Suppressor macrophage treated with lipopolysaccharide for 1 hour (primary cell): Measurements from ENCODE around the gene SCN9A.

Experiments
- DNase-seq, 3 donors: peaks; one replicate each; pipeline ENCODE4 v3.0.0-alpha.2; 2020 to 2022

SCN9A gene

GRCh38 chr2:166375736-166376487, at the start of gene SCN9A:
Gene SCN9A (minus strand): TSS chr2:166375944. CDS start chr2:166311756, 64,188 bp downstream.
- DNase-seq: peak; percentile 48 to 79 (median 74)

DNA sequence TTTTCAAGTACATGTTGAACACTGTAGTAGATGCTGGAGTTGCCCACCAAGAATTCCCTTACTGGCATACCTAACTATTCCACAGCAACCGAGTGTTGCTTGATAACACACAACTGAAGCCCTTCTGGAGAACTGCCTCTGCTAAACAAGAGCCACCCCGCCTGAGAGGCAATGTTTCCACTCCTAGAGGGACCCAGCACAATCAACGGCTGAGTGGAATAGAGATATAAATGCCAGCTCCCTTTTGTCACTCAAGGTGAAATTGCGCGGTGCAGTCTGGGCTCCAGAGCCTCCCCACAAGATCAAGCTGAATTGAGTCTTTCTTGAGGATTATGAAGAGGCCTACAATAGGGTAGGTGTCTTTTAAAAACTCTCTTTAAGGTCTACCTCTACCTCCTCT, 49.1 kb upstream of the SCN9A start:
- DNase-seq: no peak

DNA sequence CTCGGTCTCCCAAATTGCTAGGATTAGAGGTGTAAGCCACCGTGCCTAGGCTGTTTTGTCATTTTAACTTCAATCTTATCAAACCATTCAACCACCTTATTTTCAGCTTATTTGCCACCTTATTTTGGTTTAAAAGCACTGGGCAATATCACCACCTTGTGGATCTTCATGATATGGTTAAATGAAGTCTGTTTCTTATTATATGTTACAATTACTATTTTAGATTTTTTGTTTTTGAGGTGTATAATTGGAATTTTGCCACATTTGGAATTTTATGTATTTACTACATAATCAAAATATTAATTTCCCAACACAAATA, 43.8 kb upstream of the SCN9A start:
- DNase-seq: peak; percentile 24 to 58 (median 52)

- no peak for DNase-seq
Observed at GRCh38 chr2:166418853-166419615, 43.3 kb upstream of the SCN9A start.

DNA sequence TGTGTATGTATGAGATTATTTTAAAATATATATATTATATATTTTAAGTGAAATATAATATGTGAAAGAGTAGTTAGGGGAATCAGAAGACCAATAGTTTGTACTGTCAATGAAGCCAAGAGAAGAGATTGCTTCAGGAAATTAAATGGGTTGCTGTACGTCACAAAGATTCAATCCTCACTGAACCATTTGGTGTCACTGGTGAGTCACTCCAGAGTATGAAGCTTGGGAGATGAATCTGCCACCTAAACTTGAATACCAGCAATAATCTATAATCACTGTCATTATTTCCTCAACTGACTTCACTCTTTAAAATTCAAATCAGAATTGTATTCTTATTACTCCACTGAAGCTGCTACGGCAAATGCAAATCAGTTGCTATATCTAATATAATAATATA, 41.9 kb upstream of the SCN9A start:
- DNase-seq: peak; percentile 38 to 64 (median 53)

- DNase-seq: peak; percentile 35 to 80 (median 76)
Observed at GRCh38 chr2:166413255-166413654, 37.5 kb upstream of the SCN9A start.

- DNase-seq: no peak
Observed at GRCh38 chr2:166411473-166412230, 35.9 kb upstream of the SCN9A start.

- DNase-seq: peak; percentile 72 to 89 (median 88)
Observed at GRCh38 chr2:166410828-166411472, 35.2 kb upstream of the SCN9A start.

DNA sequence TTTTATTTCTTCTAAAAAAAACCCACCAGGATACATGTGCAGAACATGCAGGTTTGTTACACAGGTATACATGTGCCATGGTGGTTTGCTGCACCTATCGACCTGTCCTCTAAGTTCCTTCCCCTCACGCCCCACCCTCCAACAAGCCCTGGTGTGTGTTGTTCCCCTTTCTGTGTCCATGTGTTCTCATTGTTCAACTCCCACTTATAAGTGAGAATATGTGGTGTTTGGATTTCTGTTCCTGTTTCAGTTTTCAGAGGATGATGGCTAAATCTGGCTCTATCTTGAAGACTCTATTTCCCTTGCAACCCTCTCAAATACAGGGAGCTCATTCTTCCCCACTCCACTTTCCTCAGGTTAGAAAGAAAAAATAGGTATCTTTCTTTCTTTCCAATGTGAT, 32.0 kb upstream of the SCN9A start:
- DNase-seq: peak; percentile 51 to 65 (median 55)

DNA sequence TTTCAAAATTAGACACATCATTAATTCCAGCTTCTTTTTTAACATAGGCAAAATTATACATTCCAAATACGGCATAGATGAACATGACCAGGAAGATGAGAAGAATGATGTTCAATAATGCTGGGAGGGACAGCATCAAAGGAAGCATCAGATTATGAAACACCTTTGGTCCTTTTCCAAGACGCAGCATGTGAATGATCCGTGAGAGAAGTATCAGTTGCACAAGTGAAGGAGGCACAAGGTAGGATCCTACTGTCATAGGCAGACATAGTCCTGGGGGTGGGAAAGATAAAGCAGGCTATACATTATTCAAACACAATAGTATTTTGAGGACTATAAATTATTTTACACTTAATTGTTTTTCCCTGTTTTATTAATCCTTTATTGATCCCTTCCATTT, 30.6 kb upstream of the SCN9A start:
- DNase-seq: no peak

- no peak for DNase-seq
Observed at GRCh38 chr2:166405569-166405926, 29.8 kb upstream of the SCN9A start.

DNA sequence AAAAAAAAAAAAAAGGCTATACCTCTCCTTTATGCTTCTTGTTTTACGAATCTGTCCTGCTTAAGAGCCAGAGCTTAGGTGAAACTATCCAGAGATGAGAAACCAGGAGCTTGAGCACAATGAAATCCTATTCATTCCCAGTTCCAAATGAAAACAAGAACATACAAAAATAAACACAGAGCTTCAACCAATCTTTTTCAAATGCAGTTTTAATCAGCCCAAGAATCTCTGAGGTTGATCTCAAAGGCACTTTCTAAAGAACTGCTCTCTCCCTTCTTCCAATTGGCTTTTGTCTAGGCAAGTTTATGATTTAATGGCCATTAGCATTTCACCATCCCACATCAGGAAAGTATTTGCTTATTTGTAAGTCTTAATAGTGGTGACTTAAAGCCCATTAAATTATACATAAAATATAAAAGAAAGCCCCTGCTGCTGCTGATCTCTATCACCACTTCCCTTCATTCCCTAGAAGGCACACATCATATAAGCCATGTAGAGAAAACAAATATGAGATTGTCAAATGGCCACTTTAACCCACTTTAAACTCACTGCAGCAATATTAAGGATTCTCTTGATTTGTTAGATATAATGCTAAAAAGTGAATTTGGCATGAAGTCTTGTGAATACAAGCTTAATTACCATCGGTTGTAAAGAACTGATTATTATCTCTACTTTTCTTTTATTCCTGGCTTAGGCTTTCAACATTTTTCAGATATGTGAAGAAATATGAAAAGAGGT, 29.3 kb upstream of the SCN9A start:
- DNase-seq: no peak

- no peak for DNase-seq
Observed at GRCh38 chr2:166394245-166394644, 18.5 kb upstream of the SCN9A start.

- DNase-seq: no peak
Observed at GRCh38 chr2:166393008-166393407, 17.3 kb upstream of the SCN9A start.

GRCh38 chr2:166388481-166389070, 12.8 kb upstream of the SCN9A start:
- no peak for DNase-seq

- no peak for DNase-seq
Observed at GRCh38 chr2:166385313-166385712, 9.6 kb upstream of the SCN9A start.

- peak; percentile 47 to 66 (median 57) for DNase-seq
Observed at GRCh38 chr2:166384774-166385173, 9.0 kb upstream of the SCN9A start.

DNA sequence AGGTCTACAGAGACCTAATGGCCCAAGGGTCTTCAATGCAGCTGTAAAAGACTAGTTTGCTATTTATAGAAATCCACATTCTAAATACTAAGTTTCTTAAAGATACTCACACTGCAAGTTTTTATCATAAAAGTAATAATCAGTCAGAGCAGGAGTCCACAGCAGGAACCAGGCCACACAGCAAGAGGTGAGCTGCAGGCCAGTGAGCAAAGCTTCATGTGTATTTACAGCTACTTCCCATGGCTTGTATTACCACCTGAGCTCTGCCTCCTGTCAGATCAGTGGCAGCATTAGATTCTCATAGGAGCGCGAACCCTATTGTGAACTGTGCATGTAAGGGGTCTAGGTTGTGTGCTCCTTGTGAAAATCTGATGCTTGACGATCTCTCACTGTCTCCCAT, 6.7 kb upstream of the SCN9A start:
- DNase-seq: no peak

DNA sequence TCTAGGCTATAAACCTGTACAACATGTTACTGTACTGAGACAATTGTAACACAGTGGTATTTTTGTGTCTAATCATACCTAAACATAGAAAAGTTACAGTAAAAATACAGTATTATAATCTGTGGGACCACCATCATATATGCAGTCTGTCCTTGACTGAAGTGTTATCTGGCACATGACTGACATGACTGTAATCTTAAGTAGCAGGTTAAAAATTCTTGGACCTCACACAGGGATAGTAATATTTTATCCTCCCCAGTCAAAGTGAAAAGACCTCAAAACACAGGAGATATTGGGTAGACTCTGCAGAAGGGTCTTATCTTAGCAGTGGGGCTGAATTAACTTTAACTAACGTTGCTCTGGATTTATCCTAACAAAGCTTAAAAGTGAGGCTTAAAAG, 4.9 kb upstream of the SCN9A start:
- DNase-seq: no peak

DNA sequence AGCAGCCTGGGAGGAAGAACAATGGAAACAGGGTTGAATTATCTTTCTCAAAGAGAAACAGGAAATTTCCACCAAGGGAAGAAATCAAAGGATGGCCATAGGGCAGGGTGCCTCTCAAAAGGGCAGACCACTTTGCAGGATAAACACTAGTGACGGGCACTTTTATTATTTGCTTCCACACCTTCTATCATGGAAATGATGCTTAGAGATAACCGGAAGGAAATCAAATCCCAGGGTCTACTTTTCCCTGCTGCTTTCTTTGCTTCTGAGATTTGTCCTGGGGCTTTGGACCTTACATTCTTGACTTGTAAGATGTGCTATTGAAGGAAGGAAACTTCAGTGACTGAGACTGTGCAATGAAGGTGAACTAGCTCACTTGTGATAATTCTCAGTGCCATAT, 1.1 kb upstream of the SCN9A start:
- DNase-seq: no peak

DNA sequence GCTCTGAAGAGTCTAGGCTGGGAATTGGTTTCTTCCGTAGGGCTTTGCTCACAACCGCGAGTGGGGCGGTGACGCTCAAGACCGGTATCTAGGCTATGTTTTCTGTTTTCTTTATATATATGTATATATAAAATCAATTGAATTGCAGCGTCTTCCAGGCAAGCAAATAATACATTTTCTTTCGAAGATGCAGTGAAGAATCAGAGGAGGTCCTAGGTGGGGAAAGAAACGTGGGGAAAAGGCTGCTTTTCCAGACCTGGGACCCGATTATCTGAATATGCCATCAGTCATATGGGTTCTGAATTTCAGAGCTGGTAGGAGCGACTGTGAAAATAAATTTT, 714 bp upstream of the SCN9A start:
- no peak for DNase-seq

DNA sequence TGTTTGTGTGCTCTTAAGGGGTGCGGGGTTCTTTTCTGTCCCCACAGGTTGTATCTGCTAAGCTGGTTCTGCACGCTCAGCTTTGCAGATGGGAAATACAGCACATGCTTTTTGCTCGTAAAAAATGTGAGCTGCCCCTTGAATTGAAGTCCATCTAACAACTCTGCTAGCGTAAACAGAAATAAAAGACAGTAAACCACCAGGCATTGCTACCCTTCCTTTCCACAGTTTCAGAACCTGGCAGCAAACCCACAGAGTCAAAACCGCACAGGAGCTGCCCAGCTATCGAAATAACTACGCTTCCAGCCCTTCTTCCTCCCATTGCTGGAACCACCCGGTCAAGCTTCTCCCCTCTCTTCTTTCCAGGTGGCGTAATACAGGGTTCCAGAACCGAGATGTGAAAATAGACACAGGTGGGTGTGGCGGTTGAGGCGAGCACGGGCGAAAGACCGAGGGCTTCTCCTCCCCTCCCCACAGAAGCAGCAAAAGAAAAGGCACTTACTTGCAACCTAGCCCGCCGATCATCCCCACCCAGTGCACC, 479 bp downstream of the SCN9A start:
- DNase-seq: peak in 1 of 3 donors; percentile 3
